HEK293 (cell line): ENCODE measurements around the gene FIBP.

Experiments used
- HOXD13 ChIP-seq: sonication (generic); formaldehyde crosslinking; IDR thresholded peaks from 2 replicates; pipeline ENCODE4 v1.8.0; 2022; ENCODE audit warnings: missing genetic modification reagents, borderline replicate concordance
- KLF10 ChIP-seq: fragments of 450-650 bp; IDR thresholded peaks from 2 replicates; pipeline ENCODE4 v1.5.1; 2018; ENCODE audit warnings: missing biosample characterization, mild to moderate bottlenecking, missing genetic modification characterization
- KLF16 ChIP-seq: fragments of 450-650 bp; formaldehyde crosslinking; IDR thresholded peaks from 2 replicates; pipeline ENCODE4 v1.5.1; 2017; ENCODE audit warnings: missing biosample characterization, missing genetic modification characterization
- OSR2 ChIP-seq: fragments of 450-650 bp; formaldehyde crosslinking; IDR thresholded peaks from 2 replicates; pipeline ENCODE4 v1.5.1; 2016; ENCODE audit warnings: missing biosample characterization, missing genetic modification characterization
- PATZ1 ChIP-seq: fragments of 450-650 bp; formaldehyde crosslinking; IDR thresholded peaks from 2 replicates; pipeline ENCODE4 v1.5.1; 2016; ENCODE audit warnings: missing biosample characterization, missing genetic modification characterization
- PRDM6 ChIP-seq: fragments of 450-650 bp; formaldehyde crosslinking; IDR thresholded peaks from 2 replicates; pipeline ENCODE4 v1.5.1; 2017; ENCODE audit warnings: missing biosample characterization, missing genetic modification characterization
- SALL2 ChIP-seq: fragments of 450-650 bp; formaldehyde crosslinking; IDR thresholded peaks from 2 replicates; pipeline ENCODE4 v1.5.0; 2017; ENCODE audit warnings: missing biosample characterization, mild to moderate bottlenecking, missing genetic modification characterization, borderline replicate concordance
- SCRT2 ChIP-seq: fragments of 450-650 bp; formaldehyde crosslinking; IDR thresholded peaks from 2 replicates; pipeline ENCODE4 v1.5.1; 2016; ENCODE audit warnings: missing biosample characterization, missing genetic modification characterization
- SP7 ChIP-seq: fragments of 450-650 bp; formaldehyde crosslinking; IDR thresholded peaks from 2 replicates; pipeline ENCODE4 v1.5.1; 2016; ENCODE audit warnings: missing biosample characterization, missing genetic modification characterization
- ZBTB17 ChIP-seq: fragments of 450-650 bp; formaldehyde crosslinking; IDR thresholded peaks from 2 replicates; pipeline ENCODE4 v1.5.1; 2016; ENCODE audit warnings: missing biosample characterization, missing genetic modification characterization
- ZEB2 ChIP-seq: fragments of 450-650 bp; formaldehyde crosslinking; IDR thresholded peaks from 2 replicates; pipeline ENCODE4 v1.5.1; 2016; ENCODE audit warnings: missing biosample characterization, missing genetic modification characterization
- ZFHX2 ChIP-seq: fragments of 450-650 bp; formaldehyde crosslinking; conservative IDR thresholded peaks from 2 replicates; pipeline ENCODE4 v1.5.1; 2016; ENCODE audit warnings: missing biosample characterization, missing genetic modification characterization
- ZNF10 ChIP-seq: fragments of 450-650 bp; formaldehyde crosslinking; IDR thresholded peaks from 2 replicates; pipeline ENCODE4 v1.5.1; 2017; ENCODE audit warnings: missing biosample characterization, missing genetic modification characterization
- ZNF132 ChIP-seq: fragments of 450-650 bp; formaldehyde crosslinking; IDR thresholded peaks from 2 replicates; pipeline ENCODE4 v1.5.1; 2017; ENCODE audit warnings: missing biosample characterization, missing genetic modification characterization, borderline replicate concordance
- ZNF2 ChIP-seq: fragments of 450-650 bp; formaldehyde crosslinking; IDR thresholded peaks from 2 replicates; pipeline ENCODE4 v1.5.1; 2016; ENCODE audit warnings: missing biosample characterization, missing genetic modification characterization
- ZNF350 ChIP-seq: fragments of 450-650 bp; formaldehyde crosslinking; IDR thresholded peaks from 2 replicates; pipeline ENCODE4 v1.5.0; 2017; ENCODE audit warnings: missing biosample characterization, mild to moderate bottlenecking, missing genetic modification characterization
- ZNF391 ChIP-seq: fragments of 450-650 bp; formaldehyde crosslinking; IDR thresholded peaks from 2 replicates; pipeline ENCODE4 v1.5.1; 2016; ENCODE audit warnings: low read depth, missing biosample characterization, missing genetic modification characterization, borderline replicate concordance
- ZNF398 ChIP-seq: fragments of 450-650 bp; formaldehyde crosslinking; IDR thresholded peaks from 2 replicates; pipeline ENCODE4 v1.5.1; 2017; ENCODE audit warnings: missing biosample characterization, missing genetic modification characterization
- ZNF518A ChIP-seq: fragments of 450-650 bp; formaldehyde crosslinking; conservative IDR thresholded peaks from 2 replicates; pipeline ENCODE4 v1.5.1; 2016; ENCODE audit warnings: low read depth, missing biosample characterization, missing genetic modification characterization
- ZNF529 ChIP-seq: fragments of 450-650 bp; formaldehyde crosslinking; IDR thresholded peaks from 2 replicates; pipeline ENCODE4 v1.5.1; 2017; ENCODE audit warnings: missing genetic modification characterization, missing biosample characterization; ENCODE audit not compliant: insufficient replicate concordance
- ZNF560 ChIP-seq: fragments of 450-650 bp; formaldehyde crosslinking; IDR thresholded peaks from 2 replicates; pipeline ENCODE4 v1.5.1; 2017; ENCODE audit warnings: missing biosample characterization, missing genetic modification characterization, borderline replicate concordance
- ZNF621 ChIP-seq: fragments of 450-650 bp; formaldehyde crosslinking; IDR thresholded peaks from 2 replicates; pipeline ENCODE4 v1.5.1; 2017; ENCODE audit warnings: missing biosample characterization, missing genetic modification characterization
- ZNF624 ChIP-seq: fragments of 450-650 bp; formaldehyde crosslinking; IDR thresholded peaks from 2 replicates; pipeline ENCODE4 v1.5.1; 2017; ENCODE audit warnings: missing biosample characterization, missing genetic modification characterization
- ZNF639 ChIP-seq: fragments of 450-650 bp; formaldehyde crosslinking; IDR thresholded peaks from 2 replicates; pipeline ENCODE4 v1.5.1; 2016; ENCODE audit warnings: missing biosample characterization, missing genetic modification characterization
- ZNF677 ChIP-seq: fragments of 450-650 bp; IDR thresholded peaks from 2 replicates; pipeline ENCODE4 v1.5.0; 2018; ENCODE audit warnings: missing biosample characterization, mild to moderate bottlenecking, missing genetic modification characterization, moderate library complexity
- ZNF704 ChIP-seq: fragments of 450-650 bp; formaldehyde crosslinking; IDR thresholded peaks from 2 replicates; pipeline ENCODE4 v1.5.1; 2016; ENCODE audit warnings: missing biosample characterization, missing genetic modification characterization
- ZNF791 ChIP-seq: fragments of 450-650 bp; formaldehyde crosslinking; IDR thresholded peaks from 2 replicates; pipeline ENCODE4 v1.5.1; 2016; ENCODE audit warnings: missing biosample characterization, missing genetic modification characterization
- ZNF837 ChIP-seq: fragments of 450-650 bp; formaldehyde crosslinking; IDR thresholded peaks from 2 replicates; pipeline ENCODE4 v1.5.1; 2016; ENCODE audit warnings: missing biosample characterization, missing genetic modification characterization

Gene FIBP

GRCh38 chr11:65915821-65916251, 27.6 kb upstream of the FIBP start (continued):
- peak; percentile 54 for TF ChIP-seq ZBTB17 (tag by site-specific recombination)
- peak; percentile 47; the same call in 1 of the 2 replicates for TF ChIP-seq KLF10
- no peak for TF ChIP-seq ZNF791 (tag by site-specific recombination)
- TF ChIP-seq ZFHX2 (tag by site-specific recombination) = no peak
- TF ChIP-seq PRDM6 (tag by site-specific recombination) = no peak
- no peak for TF ChIP-seq ZNF2 (tag by site-specific recombination)
- no peak for TF ChIP-seq ZNF704 (tag by site-specific recombination)
- peak; percentile 95 for TF ChIP-seq ZEB2 (tag by site-specific recombination)
- no peak for TF ChIP-seq HOXD13 (CRISPR knock-in tag)
- no peak for TF ChIP-seq ZNF624 (tag by site-specific recombination)
- no peak for TF ChIP-seq ZNF350
- TF ChIP-seq ZNF391 (tag by site-specific recombination) = no peak
- TF ChIP-seq ZNF529 (tag by site-specific recombination) = no peak
- no peak for TF ChIP-seq ZNF677 (tag by site-specific recombination)
- no peak for TF ChIP-seq KLF16 (tag by site-specific recombination)
- no peak for TF ChIP-seq ZNF837 (tag by site-specific recombination)
- TF ChIP-seq ZNF10 (tag by site-specific recombination) = no peak
- TF ChIP-seq OSR2 = 0 out of 2 replicates have a peak, but pooled peaks have one; percentile 25
- TF ChIP-seq SALL2 (tag by site-specific recombination) = no peak
- TF ChIP-seq SP7 (tag by site-specific recombination) = peak; percentile 85
- TF ChIP-seq ZNF621 (tag by site-specific recombination) = no peak
- no peak for TF ChIP-seq ZNF518A (tag by site-specific recombination)
- no peak for TF ChIP-seq ZNF560 (tag by site-specific recombination)
- TF ChIP-seq ZNF639 (tag by site-specific recombination) = peak; percentile 76; the same call in 1 of the 2 replicates
- no peak for TF ChIP-seq SCRT2 (tag by site-specific recombination)
- peak; percentile 92 for TF ChIP-seq PATZ1
- TF ChIP-seq ZNF132 = no peak
- TF ChIP-seq ZNF398 (tag by site-specific recombination) = peak; percentile 28; the same call in 1 of the 2 replicates
